ENCODE results near the gene TCF15. TPM values are rescaled to one million over a fixed set of nuclear protein-coding genes. Genes with fewer than 3 reads are reported as not detected.

The TCF15 gene
- total RNA-seq, 4 donors from 2014 or later: not detected

DNA sequence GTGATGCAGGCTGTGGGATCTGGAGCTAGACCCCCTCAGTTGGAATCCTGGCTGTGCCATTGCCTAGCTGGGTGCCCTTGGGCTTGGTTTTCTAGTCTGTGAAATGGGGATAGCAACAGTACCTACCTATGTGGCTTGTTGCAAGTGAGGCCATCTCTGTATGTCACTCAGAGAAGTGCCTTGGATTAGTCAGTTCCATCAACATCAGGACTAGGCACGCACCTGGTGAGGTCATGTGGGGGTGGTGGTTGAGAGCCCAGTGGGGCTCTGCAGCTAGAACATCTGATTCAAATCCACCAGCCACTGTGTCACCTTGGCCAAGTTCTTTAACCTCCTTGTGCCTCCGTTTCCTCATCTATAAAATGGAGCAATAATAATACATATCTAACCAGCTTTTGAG is 12.5 kb downstream of the TCF15 start:
- DNase-seq: no peak
- in situ Hi-C loops (cut with MboI; ENCODE audit: low pct_ligation_motif_present in 1 of 4, low pct_unique_long_range_greater_than_20kb in 1 of 4, low sequenced_read_pairs in 3 of 4) (no loop called here), intact Hi-C loops (cut with DNase I; ENCODE audit: low total_unique reads) (no loop called here)
- Histone ChIP-seq H3K4me1 (no peaks in the 10 kb centered on the region), H3K27me3 (no peaks in the 10 kb centered on the region), H3K4me3 (no peak overlapping the region), H3K27ac (no peak overlapping the region), H3K9me3 (no peaks in the 10 kb centered on the region), H3K36me3 (no peaks in the 10 kb centered on the region)
- TF ChIP-seq, protein P1, sequence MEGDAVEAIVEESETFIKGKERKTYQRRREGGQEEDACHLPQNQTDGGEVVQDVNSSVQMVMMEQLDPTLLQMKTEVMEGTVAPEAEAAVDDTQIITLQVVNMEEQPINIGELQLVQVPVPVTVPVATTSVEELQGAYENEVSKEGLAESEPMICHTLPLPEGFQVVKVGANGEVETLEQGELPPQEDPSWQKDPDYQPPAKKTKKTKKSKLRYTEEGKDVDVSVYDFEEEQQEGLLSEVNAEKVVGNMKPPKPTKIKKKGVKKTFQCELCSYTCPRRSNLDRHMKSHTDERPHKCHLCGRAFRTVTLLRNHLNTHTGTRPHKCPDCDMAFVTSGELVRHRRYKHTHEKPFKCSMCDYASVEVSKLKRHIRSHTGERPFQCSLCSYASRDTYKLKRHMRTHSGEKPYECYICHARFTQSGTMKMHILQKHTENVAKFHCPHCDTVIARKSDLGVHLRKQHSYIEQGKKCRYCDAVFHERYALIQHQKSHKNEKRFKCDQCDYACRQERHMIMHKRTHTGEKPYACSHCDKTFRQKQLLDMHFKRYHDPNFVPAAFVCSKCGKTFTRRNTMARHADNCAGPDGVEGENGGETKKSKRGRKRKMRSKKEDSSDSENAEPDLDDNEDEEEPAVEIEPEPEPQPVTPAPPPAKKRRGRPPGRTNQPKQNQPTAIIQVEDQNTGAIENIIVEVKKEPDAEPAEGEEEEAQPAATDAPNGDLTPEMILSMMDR (IDR thresholded peaks at IDR 0.05): no peak
- TF ChIP-seq POLR2AphosphoS5 (IDR thresholded peaks at IDR 0.05) (no peak), POLR2A (IDR thresholded peaks at IDR 0.05) (no peak), EP300 (IDR thresholded peaks at IDR 0.05; ENCODE audit: low read depth) (no peak)
- 95% methylated on average over 2 of the region's 2 CpGs; no CpG with 5 or more reads in 1 of the 2 donors for WGBS, 2 donors (ENCODE audit: low coverage in 1 of 2)

DNA sequence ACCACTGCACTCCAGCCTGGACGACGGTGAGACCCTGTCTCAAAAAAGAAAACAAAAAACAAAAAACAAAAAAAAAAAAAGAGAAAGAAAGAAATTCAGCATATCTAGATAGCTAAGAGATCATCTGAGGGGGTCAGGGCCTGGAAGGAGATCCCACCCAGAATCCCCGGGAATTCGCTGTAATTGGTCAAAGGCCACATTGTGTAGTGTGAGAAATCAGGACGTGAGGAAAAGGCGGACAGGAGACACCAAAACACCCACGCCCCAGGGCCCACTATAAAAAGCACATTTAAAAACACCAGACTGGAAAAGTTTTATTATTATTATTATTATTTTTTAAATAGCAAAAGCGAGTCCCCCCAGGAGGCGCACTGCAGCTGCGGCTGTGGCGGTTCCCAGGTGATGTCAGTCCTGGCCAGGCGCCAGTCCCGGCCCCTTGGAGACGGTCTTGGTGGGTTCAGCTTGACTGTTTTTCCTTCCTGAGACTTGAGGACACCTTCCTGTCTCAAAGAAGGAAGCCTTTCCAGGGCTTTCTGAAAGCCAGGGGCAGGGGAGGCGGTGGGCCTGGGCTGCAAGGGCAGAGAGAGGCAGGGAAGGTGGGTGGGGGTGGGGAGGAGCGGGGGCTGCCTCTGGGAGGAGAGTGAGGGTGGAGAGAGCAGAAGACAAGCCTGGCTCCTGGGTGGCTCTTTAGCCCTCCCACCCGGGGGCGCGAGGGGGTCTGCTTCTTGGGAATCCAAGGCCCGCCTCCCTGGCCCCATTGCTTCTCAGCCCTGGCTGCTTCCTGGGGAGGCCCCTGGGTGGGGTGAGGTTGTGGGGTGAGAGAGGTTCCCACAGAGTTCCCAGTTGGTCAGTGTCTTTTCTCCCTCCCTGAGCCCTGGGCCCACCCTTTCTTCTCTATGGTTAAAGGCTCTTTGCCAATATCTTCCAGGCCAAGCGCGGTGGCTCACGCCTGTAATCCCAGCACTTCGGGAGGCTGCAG is 14.5 kb downstream of the TCF15 start:
- intact Hi-C loops (cut with DNase I; ENCODE audit: low total_unique reads) (no loop called here), in situ Hi-C loops (cut with MboI; ENCODE audit: low pct_ligation_motif_present in 1 of 4, low pct_unique_long_range_greater_than_20kb in 1 of 4, low sequenced_read_pairs in 3 of 4) (no loop called here)
- Histone ChIP-seq H3K9me3 (no peaks in the 10 kb centered on the region), H3K27me3 (no peaks in the 10 kb centered on the region), H3K4me1 (no peaks in the 10 kb centered on the region), H3K27ac (no peak overlapping the region), H3K4me3 (no peak overlapping the region), H3K36me3 (no peaks in the 10 kb centered on the region)
- DNase-seq: no peak
- 48 to 69% methylated on average over 12 to 24 of the region's 24 CpGs for WGBS, 2 donors (ENCODE audit: low coverage in 1 of 2)
- TF ChIP-seq POLR2AphosphoS5 (IDR thresholded peaks at IDR 0.05): no peak
- TF ChIP-seq EP300 (IDR thresholded peaks at IDR 0.05; ENCODE audit: low read depth): no peak
- TF ChIP-seq POLR2A (IDR thresholded peaks at IDR 0.05): no peak
- TF ChIP-seq, protein P1 (IDR thresholded peaks at IDR 0.05): no peak

DNA sequence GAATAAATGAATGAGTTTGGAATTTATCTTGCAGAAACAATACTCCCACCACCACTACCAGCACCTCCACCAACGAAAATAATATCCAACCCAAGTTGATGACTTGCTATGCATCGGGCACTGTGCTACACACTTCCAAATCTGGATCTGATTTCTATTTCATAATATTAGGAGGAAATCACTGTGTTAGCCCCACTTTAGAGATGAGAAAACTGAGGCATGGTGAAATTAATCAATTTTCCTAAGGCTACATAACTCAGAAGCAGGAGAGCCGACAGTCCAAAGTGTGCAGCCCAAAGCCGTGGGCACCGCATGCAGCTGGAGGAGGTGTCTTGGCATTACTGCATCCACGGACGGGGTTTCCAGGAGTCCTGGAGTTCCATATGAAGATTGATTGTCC is 17.6 kb downstream of the TCF15 start:
- no peak overlapping the region for H3K27ac ChIP-seq
- no peaks in the 10 kb centered on the region for H3K27me3 ChIP-seq
- no peaks in the 10 kb centered on the region for H3K9me3 ChIP-seq
- 81 to 92% methylated on average over 5 to 7 of the region's 7 CpGs for WGBS, 2 donors (ENCODE audit: low coverage in 1 of 2)
- TF ChIP-seq, protein P1 (IDR thresholded peaks at IDR 0.05): no peak
- no peak for TF ChIP-seq POLR2AphosphoS5 (IDR thresholded peaks at IDR 0.05)
- no peak for TF ChIP-seq POLR2A (IDR thresholded peaks at IDR 0.05)
- no peak for TF ChIP-seq EP300 (IDR thresholded peaks at IDR 0.05; ENCODE audit: low read depth)
- H3K4me1 ChIP-seq: no peaks in the 10 kb centered on the region
- no peaks in the 10 kb centered on the region for H3K36me3 ChIP-seq
- H3K4me3 ChIP-seq: no peak overlapping the region
- in situ Hi-C loops (cut with MboI; ENCODE audit: low pct_ligation_motif_present in 1 of 4, low pct_unique_long_range_greater_than_20kb in 1 of 4, low sequenced_read_pairs in 3 of 4) (no loop called here), intact Hi-C loops (cut with DNase I; ENCODE audit: low total_unique reads) (no loop called here)
- DNase-seq: no peak

DNA sequence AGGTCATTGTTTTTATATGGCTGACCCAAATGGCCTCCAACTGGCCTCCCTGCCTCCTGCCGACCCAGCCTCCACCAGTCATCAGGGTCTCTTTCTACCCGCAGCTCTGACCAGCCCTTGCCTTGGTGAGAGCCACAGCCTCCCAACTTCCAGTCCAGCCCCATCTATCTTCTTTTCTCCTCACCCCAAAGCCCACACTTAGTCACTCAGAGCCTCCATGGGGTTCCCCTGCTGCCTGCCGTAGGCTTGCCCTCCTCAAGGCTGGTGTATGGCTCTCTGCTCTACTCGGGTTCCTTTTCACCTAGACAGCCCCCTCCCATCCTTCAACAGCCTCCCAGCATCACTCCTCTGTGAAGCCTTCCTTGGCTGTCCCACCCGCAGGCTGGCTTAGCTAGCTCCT is 18.2 kb downstream of the TCF15 start:
- intact Hi-C loops (cut with DNase I; ENCODE audit: low total_unique reads) (no loop called here), in situ Hi-C loops (cut with MboI; ENCODE audit: low pct_ligation_motif_present in 1 of 4, low pct_unique_long_range_greater_than_20kb in 1 of 4, low sequenced_read_pairs in 3 of 4) (no loop called here)
- Histone ChIP-seq H3K27ac (no peak overlapping the region), H3K27me3 (no peaks in the 10 kb centered on the region), H3K4me1 (no peaks in the 10 kb centered on the region), H3K36me3 (no peaks in the 10 kb centered on the region), H3K9me3 (no peaks in the 10 kb centered on the region), H3K4me3 (no peak overlapping the region)
- TF ChIP-seq POLR2A (IDR thresholded peaks at IDR 0.05): no peak
- TF ChIP-seq POLR2AphosphoS5 (IDR thresholded peaks at IDR 0.05): no peak
- no peak for TF ChIP-seq EP300 (IDR thresholded peaks at IDR 0.05; ENCODE audit: low read depth)
- TF ChIP-seq, protein P1 (IDR thresholded peaks at IDR 0.05): no peak
- DNase-seq: no peak
- WGBS, 2 donors (ENCODE audit: low coverage in 1 of 2): 52 to 65% methylated on average over 3 to 5 of the region's 5 CpGs

Measured in transverse colon (tissue), 4 donors.